Hindlimb muscle (tissue), 1 donor: ENCODE measurements around the gene JAKMIP1. TPM values are rescaled to one million over a fixed set of nuclear protein-coding genes. Genes with fewer than 3 reads are reported as not detected.
"Not testable (repeated sequence)": the region's sequence is repeated elsewhere in the genome, so short reads cannot be mapped to it uniquely, and the experiment has no call there.

Experiments used
- DNase-seq: peaks from one replicate; pipeline ENCODE4 v3.0.0-alpha.2; 2013
- polyA plus RNA-seq: library from polyadenylated mRNA; unstranded; fragments of 120-200 nt; gene quantifications from one replicate; pipeline ENCODE4 v1.2.1, GENCODE V29; 2013; ENCODE audit not compliant: insufficient read length

JAKMIP1 gene
- polyA plus RNA-seq, 1 donor, result 0.14 TPM

DNA sequence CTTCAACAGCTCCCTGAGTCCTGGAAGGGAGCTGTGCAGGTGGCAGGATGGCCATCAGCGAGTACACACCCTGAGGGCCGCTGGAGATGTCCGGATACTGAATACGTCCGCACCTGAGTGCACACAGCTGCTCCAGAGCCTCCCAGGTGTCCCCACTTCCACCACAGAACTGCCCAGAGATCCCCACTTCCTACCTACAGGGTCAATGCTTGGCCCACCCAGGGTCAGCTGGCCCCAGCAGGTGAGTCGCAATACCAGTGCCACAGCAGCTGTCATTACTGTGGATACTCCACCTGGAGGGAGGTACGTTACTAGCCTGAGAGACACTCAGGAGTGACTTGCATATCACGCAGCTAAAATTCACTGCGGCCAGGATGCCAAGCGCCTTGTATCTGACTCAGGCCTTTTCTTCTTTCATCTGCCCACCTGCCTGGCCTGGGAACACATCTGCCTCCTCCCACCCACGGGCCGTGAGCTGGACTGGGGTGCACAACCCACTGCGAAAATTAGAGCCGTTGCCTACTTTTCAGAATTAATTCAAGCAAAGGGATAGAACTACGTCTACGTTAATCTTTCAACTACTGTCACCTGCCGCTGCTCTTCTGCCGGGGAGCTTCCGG lies 191.5 kb downstream of the JAKMIP1 start:
- no peak for DNase-seq

DNA sequence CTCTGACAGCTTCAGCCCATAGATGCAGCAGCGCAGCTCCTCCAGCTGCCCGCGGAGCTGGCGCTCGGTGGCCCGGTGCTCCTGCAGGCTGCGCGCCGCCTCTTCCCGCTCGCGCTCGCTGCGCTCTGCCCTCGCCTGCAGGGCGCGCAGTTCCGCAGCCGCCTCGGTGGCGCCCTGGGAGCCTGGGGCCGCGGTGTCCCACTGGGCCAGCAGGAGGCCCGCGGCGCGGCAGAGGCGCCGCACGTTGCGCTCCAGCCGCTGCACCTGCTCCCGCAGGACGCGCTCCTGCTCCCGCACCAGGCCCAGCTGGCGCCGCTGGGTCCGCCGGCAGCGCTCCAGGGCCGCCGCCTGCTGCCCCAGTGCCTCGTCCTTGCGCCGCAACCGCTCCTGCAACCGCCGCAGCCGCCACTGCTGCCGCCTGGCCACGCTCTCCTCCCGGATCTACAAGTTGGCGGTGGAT lies 192.2 kb downstream of the JAKMIP1 start:
- no peak for DNase-seq

DNA sequence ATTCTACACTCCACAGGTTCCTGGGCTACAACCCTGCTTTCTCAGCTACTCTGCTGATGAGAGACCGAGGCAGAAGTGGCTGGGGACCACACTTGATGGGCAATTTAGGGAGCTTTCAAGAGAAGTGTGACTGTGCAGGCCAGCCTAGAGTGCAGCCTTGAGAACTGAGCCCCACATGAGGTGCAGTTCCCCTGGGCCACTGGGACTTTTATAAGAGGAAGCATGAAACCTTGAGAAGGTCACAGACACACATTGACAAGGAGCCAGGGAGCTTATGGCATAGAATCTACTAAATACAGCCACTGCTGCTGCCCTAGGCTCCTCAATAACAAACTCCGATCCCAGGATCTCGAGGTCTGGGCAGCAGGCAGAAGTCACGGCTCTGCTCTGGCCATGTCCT lies 195.2 kb downstream of the JAKMIP1 start:
- no peak for DNase-seq

DNA sequence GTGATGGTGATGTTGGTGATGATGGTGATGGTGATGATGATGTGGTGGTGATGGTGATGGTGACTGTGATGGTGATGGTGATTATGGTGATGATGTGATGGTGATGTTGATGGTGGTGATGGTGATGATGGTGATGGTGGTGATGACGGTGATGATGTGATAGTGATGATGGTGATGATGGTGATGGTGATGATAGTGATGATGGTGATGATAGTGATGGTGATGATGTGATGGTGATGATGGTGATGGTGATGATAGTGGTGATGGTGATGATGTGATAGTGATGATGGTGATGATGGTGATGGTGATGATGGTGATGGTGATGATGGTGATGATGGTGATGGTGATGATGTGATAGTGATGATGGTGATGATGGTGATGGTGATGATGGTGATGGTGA lies 196.9 kb downstream of the JAKMIP1 start:
- not testable (repeated sequence) for DNase-seq

DNA sequence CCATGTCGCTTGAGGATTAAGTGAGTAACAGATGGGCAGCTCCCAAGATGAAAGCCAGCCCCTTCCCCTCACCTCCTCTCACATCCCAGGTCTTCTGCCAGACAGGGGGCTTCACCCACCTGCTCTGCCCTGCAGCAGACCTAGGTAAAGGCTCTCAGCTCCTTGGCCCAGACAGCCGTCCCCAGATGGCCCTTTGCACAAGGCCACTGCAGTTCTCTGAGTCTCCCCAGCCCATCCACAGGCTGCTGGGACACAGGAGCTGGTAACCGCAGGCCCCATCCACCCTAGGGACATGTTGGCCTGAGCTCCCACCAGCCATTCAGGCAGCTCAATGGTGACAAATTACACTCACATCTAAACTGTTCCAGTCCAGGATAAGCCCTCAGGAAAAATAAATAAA lies 197.4 kb downstream of the JAKMIP1 start:
- no peak for DNase-seq

DNA sequence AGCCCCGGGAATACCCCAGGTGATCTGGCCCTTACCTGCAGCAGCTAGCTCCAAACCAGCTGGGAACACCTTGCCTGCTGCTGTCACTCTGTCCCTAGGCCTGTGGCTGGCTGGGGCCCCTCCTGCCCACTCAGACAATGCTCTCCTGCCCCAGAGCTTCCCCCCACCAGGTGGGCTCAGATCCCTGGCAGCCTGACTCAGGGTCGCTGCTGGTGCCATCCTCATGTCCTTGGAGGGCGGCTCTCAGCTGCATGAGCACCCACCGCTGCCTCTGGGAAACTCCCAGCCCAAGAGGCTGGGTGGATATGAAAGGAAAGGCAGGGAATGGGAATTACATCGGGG lies 197.9 kb downstream of the JAKMIP1 start:
- DNase-seq, result no peak

DNA sequence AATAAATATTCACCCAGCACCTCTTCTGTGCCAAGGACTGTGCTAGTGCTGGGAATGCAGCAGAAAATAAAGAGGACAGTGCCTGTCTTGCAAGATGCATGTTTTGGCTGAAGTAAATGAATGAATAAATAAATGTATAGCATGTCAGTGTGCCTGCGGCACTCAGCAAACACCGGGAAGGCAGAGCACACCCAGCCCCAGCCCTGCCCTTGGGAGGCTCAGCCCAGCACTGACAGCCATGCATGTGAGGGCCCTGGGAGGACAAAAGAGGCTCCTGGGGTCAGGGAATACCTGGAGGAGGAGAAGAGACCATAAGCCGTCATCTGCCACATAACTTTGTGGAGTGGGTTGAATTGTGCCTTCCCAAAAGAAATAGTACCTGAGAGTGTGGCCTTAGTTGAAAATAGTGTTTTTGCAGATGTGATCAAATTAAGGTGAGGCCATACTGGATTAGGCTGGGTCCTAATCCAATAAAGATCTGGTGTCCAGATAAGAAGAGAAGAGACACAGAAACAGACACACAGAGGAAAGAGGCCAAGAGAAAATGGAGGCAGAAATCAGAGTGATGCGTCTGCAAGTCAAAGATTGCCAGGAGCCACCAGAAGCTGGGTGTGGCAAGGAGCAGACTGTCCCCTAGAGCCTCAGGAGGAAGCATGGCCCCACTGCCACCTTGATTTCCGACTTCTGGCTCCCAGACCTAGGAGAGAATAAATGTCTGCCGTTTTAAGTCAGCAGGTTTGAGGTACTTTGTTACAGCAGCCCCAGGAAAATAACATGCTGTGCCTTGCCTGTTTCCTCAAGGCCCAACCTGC lies 198.5 kb downstream of the JAKMIP1 start:
- no peak for DNase-seq

DNA sequence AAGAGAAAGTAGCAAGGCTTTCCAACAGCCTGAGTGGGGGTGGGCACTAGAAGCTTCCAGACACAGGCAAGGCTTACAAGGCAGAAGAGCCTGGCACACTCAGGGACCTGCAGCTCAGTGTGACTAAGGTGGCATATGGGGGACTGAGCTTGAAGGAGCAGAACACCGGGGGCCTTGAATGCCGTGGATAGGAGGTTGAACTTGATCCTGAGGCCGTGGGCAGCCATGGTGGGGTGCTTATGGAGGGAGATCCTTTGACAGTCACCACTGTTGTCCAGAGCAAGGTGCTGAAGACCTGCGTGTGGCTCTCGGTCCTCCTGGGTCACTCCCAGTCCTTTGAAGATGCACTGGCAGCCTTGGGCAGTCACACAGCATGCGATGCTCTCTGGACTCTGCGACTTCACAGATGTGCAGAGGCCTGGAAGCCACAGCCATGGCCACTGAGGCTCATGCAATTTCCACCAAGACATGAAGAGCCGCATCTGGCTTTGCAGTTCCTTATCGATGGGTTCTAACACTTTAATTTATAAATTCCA lies 200.5 kb downstream of the JAKMIP1 start:
- no peak for DNase-seq

DNA sequence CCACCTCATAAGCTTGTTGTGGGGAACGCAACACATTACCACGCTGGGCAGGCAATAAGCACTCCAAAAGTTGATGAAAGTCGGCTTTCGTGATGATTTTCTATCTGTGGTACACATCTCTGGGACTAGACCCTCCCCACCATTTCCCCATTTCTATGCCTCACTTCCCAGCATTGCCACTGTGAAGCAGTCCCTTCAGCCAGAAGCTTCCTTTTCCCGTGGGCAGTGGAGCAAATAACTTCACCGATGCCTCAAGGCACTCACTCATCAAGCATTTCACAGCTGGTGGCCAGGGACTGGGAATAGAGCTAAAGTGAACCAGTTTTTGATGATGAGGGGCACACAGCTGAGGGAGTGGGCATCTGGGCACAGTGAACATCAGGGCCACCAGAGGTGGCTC lies 201.0 kb downstream of the JAKMIP1 start:
- DNase-seq, result no peak

DNA sequence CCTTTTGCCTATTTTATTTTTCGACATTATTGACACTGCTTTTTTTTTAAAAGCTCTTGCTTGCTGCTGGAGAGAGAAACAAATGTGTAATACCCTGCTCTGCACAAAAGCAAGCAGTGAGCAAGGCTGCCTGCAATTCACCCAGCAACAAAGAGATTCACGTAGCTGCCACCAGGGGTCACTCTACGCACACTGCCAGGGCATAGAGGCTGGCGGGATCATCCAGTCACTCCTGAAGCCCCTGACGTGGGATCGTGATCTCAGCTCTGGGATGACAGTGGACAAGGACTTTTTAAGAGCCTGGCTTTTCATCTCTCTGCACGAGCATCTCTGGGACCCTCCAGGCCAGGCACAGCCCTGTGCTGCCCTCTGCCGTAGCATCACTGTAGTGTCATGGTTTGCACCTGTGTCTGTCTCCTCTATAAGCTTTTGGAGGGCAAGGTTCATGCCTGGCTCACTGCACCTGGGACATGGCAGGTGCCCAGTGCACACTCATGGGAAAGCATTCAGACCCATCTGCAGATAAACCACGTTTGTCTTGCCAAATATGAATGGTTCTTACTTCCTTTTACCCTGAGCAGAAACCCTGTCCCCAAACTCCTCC lies 201.9 kb downstream of the JAKMIP1 start:
- peak; percentile 56 for DNase-seq

DNA sequence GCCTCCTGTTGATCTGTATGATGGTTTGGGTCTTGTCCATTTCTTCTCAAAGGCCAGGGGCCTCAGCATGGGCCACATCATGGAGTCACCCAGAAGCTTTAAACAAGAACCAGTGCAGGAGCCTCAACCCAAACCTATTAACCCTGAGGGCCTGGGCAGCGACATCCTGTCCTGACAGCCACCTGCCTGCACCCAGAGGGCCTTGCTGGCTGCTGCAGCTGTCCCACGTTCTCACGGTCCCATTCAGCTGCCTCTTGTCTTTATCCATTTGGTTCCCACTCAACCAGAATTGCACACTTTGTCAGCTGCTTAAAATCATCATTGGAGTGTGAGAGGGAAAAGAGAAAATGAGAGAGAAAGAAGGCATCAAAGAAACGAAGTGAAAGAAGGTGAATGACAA lies 203.7 kb downstream of the JAKMIP1 start:
- no peak for DNase-seq

DNA sequence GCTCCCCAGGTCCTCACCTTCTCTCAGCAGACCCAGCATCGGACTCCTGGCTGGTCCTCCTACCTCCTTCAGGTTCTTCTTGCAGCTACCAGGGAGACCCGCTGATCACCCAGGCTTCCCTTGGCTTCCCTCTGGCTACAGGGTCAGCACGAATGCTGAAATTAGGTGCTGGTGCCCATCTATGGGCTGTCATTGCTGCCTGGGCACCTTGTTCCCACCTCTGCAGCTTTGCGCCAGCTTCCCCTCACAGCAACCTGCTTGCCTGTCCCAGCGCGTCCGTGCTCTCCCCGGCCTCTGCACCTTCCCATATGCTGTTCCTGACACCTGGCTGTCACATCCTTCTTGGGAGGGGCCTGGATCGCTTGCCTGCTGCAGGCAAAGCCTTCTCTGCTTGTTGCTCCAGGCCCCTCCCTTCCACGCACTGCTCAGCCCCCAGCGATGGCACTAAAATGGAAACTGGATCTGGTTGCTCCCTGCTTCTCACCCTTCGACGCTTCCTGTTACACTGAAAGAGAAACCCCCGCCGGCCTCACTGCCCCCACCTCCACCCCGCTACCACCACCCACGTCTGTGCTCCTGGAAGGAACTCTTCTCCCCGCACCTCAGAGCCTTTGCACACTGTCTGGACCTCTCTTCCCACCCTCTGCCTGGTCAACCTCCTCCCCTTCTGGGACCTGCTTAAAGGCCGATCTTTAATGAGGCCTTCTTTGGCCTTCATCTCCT lies 204.3 kb downstream of the JAKMIP1 start:
- no peak for DNase-seq

DNA sequence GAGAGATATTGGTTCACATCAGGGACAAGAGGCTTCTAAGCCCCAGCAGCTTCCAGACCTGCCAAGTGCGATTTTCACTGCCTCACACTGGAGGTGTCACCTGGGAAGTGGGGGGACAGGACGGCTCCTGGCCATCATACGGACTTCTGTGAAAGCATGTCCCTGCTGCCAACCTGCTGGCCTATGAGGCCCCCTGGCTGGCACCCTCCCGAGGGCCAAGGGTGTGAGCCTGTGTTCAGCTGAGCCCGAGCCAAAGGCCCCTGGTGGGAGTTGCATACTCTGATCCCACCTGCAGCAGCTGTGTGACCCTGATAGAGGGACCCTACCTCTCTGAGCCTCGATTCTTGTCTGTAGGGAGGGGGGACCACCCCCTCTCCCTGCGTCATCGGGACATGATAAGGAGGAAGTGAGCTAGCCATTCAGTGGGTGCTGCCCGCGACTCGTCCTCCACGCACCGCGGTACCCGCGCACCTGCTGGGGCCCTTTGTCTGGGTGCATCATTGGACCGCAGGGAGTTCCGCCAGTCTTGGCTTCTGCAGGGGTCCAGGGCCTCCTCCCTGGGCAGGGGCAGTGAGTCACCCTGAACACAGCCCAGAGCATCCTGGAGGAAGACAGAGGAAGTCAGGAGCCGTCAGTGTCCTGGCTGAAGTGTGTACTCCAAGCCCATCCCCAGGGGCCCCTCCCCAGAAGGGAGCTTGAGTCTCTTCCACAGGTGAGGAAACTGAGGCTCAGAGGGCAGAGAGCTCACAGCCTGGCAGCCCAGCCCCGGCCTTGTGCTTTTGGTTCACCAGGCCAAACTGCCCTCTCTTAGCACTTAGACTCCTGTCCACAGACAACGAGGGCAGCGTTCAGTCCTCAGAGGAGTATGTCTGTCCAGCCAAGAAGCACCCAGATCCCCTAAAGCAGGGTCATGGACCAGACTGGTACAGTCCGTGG lies 206.2 kb downstream of the JAKMIP1 start:
- DNase-seq, result no peak

DNA sequence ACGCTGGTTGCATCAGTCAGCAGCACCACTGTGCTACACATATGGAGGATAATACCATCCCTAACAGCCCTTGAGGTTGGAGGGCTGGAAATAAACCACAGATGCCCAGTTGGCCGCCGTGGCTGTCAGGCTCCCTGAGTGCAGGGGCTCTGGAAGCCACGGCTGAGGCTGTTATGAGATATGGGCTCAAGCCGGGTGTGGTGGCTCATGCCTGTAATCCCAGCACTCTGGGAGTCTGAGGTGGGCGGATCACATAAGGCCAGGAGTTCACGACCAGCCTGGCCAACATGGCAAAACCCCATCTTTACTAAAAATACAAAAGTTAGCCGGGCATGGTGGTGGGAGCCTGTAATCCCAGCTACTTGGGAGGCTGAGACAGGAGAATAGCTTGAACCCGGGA lies 207.0 kb downstream of the JAKMIP1 start:
- DNase-seq, result not testable (repeated sequence)

DNA sequence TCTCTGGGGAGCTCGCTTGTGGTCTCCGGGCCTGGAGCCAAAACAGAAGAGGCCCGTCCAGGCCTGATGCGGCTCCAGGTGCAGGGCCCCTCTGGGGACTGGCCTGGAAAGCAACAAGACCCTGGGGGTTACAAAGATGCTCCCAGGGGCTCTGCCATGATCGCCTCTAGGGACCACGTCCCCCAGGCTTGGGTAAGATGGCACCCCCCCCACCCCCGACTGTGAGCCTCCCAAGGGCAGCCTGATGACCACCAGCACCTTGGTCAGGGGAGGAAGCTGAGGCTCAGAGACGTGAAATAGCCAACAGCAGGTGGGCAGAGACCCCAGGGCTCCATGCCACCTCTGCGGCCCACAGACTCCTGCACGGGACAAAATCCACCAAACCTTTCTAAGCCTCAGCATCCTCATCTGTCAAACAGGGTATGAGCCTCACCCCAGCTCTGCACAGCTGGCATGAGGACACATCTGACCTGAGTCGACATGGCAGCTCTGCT lies 207.5 kb downstream of the JAKMIP1 start:
- no peak for DNase-seq

DNA sequence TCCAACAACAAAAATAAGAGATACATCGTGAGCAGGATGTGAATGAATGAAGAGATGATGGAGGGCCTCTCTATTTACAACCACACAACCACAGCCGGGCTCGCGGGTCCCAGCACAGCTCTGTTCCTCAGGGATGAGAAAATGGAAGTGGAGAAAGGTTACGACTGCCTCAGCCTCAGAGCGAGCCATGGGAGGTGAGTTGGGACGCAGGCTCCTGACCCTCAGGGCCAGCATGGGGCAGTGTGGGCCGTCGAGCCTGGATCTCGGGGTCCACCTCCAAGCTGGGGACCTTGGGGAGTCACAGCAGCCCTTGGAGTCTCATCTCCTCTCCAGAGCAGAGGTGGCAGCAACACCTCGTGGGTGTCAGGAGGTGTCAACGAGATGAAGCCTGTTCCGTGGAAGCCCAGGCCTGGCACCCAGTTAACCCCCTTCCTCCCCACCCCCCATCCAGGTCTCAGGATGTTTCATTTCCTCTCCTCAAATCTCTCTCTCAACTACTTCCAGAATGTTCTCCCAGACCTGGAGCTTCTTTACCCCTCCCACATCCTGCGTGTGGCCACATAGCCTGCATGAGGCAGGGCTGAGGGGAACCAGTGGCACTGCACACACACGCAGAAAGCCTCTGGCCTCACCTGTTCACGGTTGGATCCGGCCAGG lies 208.1 kb downstream of the JAKMIP1 start:
- DNase-seq, result no peak

DNA sequence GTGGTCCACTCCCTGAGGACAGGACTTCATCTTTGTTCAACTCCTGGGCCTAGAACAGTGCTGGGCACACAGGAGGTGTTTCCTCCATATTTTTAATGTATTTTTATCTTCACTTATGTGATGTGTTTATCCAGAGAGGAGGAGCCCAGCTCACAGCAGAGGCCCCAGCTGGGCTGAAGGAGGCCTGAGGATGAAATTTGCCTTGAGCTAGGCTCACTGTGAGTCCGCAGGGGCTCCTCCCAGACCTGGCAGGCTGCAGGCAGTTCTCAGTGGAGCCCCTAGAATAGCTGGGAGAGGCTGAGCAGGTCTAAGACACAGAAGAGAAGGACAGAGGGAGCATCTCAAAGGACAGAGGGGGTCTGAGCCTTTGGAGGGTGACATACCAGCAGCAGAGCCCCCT lies 208.9 kb downstream of the JAKMIP1 start:
- no peak for DNase-seq

DNA sequence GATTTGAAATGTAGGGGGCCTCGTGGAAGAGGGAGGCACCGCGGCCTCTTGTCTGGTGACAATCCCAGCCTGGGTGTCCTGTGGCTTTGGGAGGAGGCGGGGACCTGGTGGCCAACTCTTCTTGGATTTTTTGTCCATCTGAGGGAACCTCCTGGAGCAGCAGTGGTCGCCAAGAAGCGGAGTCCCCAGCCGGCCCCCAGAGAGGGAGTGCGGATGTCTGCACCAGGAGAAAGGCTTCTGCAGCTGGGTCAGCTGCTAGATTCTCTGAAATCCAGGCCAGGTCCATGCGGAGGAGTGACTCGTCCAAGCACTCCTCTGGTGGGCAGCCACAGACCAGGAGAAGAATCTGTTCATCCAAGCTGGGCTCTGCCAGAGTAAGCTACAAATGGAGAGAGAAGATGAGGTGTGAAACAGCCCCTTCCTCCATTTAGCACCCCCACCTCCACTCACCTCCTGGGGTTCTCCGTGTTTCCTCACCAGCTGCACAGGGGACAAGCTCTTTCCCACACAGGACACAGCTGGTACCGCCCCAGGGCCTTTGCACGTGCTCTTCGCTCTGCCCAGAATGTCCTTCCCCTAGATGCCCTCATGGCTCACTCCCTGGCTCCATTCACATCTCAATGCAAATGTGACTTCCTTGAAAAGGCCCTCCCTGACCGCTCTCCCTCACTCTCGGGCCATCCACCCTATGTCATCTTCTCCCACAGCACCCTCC lies 209.7 kb downstream of the JAKMIP1 start:
- DNase-seq, result no peak

DNA sequence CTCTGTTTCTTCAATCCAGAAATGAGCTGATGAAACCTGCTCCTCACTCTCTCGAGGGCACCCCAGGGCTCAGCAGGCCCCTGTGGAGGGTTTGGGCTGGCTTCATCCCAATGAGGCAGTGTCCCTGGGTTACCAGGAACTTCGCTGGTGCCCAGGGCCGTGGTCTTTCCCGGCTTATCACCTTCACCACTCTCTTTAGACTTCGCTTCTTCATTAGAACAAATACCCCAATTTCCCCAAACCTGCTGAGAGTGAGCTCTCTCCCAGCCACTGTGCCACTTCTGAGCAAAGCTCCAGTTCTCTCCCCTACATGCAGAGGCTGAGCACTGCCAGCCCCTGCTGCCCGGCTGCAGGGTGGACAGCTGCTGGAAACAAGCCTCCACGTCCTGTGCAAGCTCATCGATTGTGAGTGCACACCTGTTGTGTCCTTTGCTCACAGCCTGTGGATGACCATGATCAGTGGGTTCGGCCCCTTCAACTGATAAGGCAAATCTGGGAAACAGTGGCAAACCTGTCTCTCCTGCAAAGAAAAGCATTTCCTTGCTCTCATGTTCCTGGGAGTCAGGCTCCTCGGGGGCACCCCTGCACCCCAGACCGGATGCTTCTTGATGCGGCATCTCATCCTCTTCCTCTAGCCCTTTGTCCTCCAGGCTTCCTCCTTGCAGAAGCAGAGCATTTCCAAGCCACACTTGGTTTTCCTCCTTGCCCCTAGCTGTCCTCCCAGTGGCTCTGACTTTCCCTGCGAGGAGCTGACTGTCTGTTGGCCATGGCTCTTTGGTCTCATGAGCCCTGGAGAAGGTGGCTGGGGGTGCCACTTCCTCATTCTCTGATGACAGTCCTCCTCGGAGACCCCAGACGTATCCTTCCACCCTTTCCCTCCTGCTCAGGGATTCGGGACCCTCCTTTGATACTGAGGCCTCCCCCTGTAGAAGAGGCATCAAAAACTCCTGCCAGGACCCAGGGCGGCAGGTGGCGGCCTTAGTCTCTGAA lies 210.8 kb downstream of the JAKMIP1 start:
- DNase-seq, result no peak
